RWPE1 (cell line): ENCODE measurements around the gene KCNG4.

ENCODE experiments used
- CTCF ChIA-PET: fragments of 350-600 bp; sonication (Branson Sonifier 250); formaldehyde crosslinking; extraction: SDS; loops from one replicate; lab custom pipeline; 2021; lab: Yijun Ruan, JAX
- POLR2A ChIA-PET: fragments of 400-600 bp; formaldehyde crosslinking; extraction: SDS; loops from one replicate; lab custom pipeline; 2020; ENCODE audit warnings: antibody characterized with exemption; ENCODE audit not compliant: low non-redundant PET; lab: Yijun Ruan, JAX
- DNase-seq: peaks from one replicate; pipeline ENCODE4 v3.0.0; 2012; ENCODE audit warnings: low spot score
- H3K27ac ChIP-seq: fragments of 450-650 bp; 2 replicates; pipeline ENCODE4 v1.5.1; 2017
- TF ChIP-seq, protein P1 (sequence below): fragments of 450-650 bp; conservative IDR thresholded peaks from 2 replicates; pipeline ENCODE4 v1.5.1; 2017; ENCODE audit warnings: low read depth, mild to moderate bottlenecking

The KCNG4 gene

DNA sequence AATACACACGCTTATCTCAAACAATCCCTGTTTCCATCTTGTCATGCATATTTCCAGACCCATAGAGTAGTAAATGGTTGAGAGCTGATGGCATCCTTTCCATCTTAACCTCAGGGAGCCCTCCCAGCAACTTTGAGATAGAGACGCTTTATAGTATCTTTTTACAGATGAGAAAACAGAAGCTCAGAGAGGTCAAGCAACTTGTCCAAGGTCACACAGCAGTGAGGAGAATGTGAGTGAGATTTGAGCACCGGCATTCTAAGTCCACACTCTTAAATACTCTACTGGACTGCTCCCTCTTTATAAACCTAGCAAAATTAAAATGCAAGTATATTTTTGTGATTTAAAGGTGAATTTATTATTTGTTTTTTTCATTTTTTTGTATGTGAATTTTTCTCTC, 19.9 kb upstream of the KCNG4 start:
- ChIA-PET POLR2A (no interaction called here), CTCF (interaction anchor here (2.1 kb wide), 1 partner anchor 17 kb away, joined by 5 read pairs; no protein-coding TSS in a partner anchor)
- no peak for DNase-seq
- no peak overlapping the region for H3K27ac ChIP-seq
- TF ChIP-seq, protein P1, sequence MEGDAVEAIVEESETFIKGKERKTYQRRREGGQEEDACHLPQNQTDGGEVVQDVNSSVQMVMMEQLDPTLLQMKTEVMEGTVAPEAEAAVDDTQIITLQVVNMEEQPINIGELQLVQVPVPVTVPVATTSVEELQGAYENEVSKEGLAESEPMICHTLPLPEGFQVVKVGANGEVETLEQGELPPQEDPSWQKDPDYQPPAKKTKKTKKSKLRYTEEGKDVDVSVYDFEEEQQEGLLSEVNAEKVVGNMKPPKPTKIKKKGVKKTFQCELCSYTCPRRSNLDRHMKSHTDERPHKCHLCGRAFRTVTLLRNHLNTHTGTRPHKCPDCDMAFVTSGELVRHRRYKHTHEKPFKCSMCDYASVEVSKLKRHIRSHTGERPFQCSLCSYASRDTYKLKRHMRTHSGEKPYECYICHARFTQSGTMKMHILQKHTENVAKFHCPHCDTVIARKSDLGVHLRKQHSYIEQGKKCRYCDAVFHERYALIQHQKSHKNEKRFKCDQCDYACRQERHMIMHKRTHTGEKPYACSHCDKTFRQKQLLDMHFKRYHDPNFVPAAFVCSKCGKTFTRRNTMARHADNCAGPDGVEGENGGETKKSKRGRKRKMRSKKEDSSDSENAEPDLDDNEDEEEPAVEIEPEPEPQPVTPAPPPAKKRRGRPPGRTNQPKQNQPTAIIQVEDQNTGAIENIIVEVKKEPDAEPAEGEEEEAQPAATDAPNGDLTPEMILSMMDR: no peak

DNA sequence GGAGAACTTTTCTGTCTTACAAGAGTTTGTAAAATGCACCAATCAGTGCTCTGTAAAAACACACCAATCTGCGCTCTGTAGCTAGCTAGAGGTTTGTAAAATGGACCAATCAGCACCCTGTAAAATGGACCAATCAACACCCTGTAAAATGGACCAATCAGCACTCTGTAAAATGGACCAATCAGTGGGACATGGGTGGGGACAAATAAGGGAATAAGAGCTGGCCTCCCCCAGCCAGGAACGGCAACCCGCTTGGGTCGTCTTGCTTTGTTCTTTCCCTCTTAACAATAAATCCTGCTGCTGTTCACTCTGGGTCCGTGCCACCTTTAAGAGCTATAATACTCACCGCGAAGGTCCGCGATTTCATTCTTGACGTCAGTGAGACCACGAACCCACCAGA, 18.5 kb upstream of the KCNG4 start:
- CTCF ChIA-PET: interaction anchor here (1.0 to 1.1 kb wide), 2 partner anchors 19 to 58 kb away, joined by 3 to 5 read pairs; no protein-coding TSS in a partner anchor
- no peak overlapping the region for H3K27ac ChIP-seq
- TF ChIP-seq, protein P1: no peak
- POLR2A ChIA-PET: no interaction called here
- no peak for DNase-seq

DNA sequence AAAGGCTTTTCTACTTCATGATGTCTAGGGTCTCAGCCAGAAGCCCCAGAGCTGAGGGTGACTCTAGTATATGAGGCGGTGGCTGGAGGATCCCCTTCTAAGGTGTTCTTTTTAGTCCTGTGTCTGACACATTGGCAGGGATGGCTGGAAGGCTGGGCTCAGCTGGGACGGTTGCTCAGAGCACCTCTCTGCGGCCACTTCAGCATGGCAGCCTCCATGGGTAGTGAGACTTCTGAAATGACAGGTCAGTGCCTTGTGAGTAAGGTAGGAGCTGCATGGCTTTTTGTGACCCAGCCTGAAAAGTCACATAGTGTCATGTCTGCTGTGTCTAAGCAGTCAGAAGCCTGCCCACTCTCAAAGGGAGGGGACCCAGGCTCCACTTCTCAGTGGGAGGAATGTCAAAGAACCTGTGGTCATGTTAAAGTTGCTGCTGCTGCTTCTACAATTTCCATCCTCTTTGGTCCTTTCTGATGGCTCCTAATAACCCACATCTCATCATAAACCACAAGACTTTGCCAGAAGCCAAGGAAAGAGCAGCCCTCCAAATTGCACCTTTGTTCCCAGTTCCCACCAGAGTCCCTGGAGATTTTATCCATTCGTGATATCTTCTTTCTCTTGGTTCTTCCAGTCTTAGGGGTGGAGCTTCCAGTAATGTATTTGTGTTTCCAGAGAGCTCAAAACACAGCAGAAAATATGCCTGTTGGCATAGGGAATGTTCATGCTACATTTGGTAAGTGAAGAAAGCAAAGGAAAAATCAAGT, 15.4 kb upstream of the KCNG4 start:
- DNase-seq: no peak
- CTCF ChIA-PET: interaction anchor here (1.1 kb wide), 1 partner anchor 58 kb away, joined by 3 read pairs; no protein-coding TSS in a partner anchor
- TF ChIP-seq, protein P1: no peak

DNA sequence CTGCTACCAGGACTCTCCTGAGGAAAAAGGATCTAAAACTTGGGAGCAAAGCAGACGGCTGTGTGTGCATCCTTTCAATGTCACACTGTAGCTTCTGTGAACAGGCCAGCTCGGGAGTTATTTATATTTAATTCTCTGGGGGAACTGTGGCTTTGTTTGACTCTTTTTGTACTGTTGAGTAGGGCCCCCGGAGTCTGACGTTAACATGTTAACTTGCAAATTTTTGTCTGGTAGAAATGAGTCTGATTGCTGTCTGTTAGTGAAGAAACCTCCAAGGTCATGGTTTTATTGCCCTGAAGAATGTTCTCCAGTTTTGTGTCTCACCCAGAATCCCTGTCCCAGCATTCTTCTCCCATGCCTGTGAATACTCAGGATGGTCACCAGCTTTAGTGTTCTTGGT, 14.2 kb upstream of the KCNG4 start:
- ChIA-PET CTCF (interaction anchor here (1.1 kb wide), 1 partner anchor 59 kb away, joined by 3 read pairs; no protein-coding TSS in a partner anchor), POLR2A (no interaction called here)
- TF ChIP-seq, protein P1: no peak
- DNase-seq: no peak
- no peak overlapping the region for H3K27ac ChIP-seq

More for the DNA sequence above, 15.4 kb upstream of the KCNG4 start:
- H3K27ac ChIP-seq: no peak overlapping the region
- POLR2A ChIA-PET: no interaction called here

DNA sequence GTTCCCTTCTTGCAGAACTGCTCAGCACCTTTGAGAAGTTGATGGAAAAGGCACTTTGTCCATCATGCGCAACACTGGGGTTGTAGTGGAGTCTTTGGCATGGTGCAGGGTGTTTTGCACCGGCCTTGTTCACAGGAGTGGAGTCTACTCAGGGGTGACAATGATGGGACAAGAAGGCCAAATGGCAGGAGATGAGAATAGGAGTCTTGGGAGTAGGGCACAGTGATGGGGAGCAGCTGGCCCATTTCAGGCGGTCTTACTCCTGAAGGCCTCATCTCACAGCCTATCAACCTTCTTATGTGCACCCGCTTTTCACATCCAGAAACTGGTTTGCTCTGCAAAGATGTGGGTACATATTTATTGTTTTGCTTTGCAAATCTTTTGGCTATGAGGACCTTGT, 13.4 kb upstream of the KCNG4 start:
- no peak for DNase-seq
- TF ChIP-seq, protein P1: no peak
- CTCF ChIA-PET: no interaction called here
- POLR2A ChIA-PET: no interaction called here
- no peak overlapping the region for H3K27ac ChIP-seq

DNA sequence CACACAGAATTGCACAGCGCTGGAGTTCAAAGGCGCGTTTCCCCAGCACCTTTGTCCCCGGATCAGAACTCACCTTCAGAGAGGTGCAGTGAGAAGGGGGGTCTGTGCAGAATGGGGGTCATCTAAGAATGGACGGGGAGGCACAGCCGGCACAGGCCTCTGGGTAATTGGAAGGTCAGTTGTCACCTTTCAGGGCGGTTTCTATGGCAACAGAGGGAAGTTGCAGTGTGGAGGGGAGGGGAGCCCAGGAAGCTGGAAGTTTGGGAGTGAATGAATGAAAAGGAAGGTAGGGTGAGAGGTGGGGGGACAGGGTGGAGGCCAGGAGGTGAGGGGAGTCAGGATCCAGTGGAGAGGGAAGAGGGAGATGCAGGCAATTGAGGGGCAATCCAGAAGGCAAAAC, 12.4 kb upstream of the KCNG4 start:
- CTCF ChIA-PET: no interaction called here
- POLR2A ChIA-PET: no interaction called here
- DNase-seq: no peak
- H3K27ac ChIP-seq: no peak overlapping the region
- TF ChIP-seq, protein P1: no peak
